GM12892 (cell line): ENCODE data around the gene RHOH.
"Not testable (repeated sequence)": the region's sequence is repeated elsewhere in the genome, so short reads cannot be mapped to it uniquely, and the experiment has no call there.

Source experiments
- DNase-seq: peaks from one replicate; pipeline ENCODE4 v3.0.0; 2011; ENCODE audit not compliant: insufficient read length
- FAIRE-seq: peaks from 2 replicates; lab custom pipeline; 2011; peaks lifted over from hg19 to GRCh38; lab: Jason Lieb, UNC
- POLR2A ChIP-seq: IDR thresholded peaks from 2 replicates; pipeline ENCODE4 v1.6.1; 2011; ENCODE audit warnings: low read depth, low read length, control low read depth
- POLR2AphosphoS5 ChIP-seq: IDR thresholded peaks from 2 replicates; pipeline ENCODE4 v1.6.1; 2011; ENCODE audit warnings: low read depth, low read length, control low read depth
- TAF1 ChIP-seq: IDR thresholded peaks from 2 replicates; pipeline ENCODE4 v1.6.1; 2011; ENCODE audit warnings: low read depth, mild to moderate bottlenecking, control low read depth, low read length, borderline replicate concordance

Gene RHOH

GRCh38 chr4:40280586-40280985, 83.8 kb downstream of the RHOH start:
- no peak for FAIRE-seq
- DNase-seq = no peak
- TF ChIP-seq POLR2AphosphoS5 (no peak), TAF1 (no peak)

GRCh38 chr4:40281099-40281498, 84.3 kb downstream of the RHOH start:
- FAIRE-seq = no peak

GRCh38 chr4:40281913-40282312, 85.1 kb downstream of the RHOH start:
- FAIRE-seq (no peak), DNase-seq (no peak)
- TF ChIP-seq POLR2A (no peak), TAF1 (no peak), POLR2AphosphoS5 (no peak)

More at GRCh38 chr4:40281099-40281498, 84.3 kb downstream of the RHOH start:
- no peak for TF ChIP-seq POLR2A
- TF ChIP-seq TAF1 = no peak
- TF ChIP-seq POLR2AphosphoS5 = no peak
- DNase-seq = no peak

- DNase-seq, FAIRE-seq: not testable (repeated sequence)
These were observed 86.0 kb downstream of the RHOH start for GRCh38 chr4:40282857-40283256.

GRCh38 chr4:40283413-40283812, 86.6 kb downstream of the RHOH start:
- no peak for DNase-seq
- no peak for FAIRE-seq

GRCh38 chr4:40283968-40284367, 87.1 kb downstream of the RHOH start:
- FAIRE-seq (no peak), DNase-seq (no peak)
- TF ChIP-seq TAF1 (no peak), POLR2A (no peak), POLR2AphosphoS5 (no peak)

More at GRCh38 chr4:40283413-40283812, 86.6 kb downstream of the RHOH start:
- TF ChIP-seq POLR2AphosphoS5 = no peak
- no peak for TF ChIP-seq TAF1
- no peak for TF ChIP-seq POLR2A

GRCh38 chr4:40285692-40286091, 88.9 kb downstream of the RHOH start:
- TF ChIP-seq POLR2A = no peak
- TF ChIP-seq TAF1 = no peak
- TF ChIP-seq POLR2AphosphoS5 = no peak
- DNase-seq (no peak), FAIRE-seq (no peak)

GRCh38 chr4:40288566-40288965, 91.7 kb downstream of the RHOH start:
- FAIRE-seq (no peak), DNase-seq (no peak)
- no peak for TF ChIP-seq POLR2A
- TF ChIP-seq TAF1 = no peak
- TF ChIP-seq POLR2AphosphoS5 = no peak

- DNase-seq (no peak), FAIRE-seq (peak; percentile 48)
- TF ChIP-seq TAF1 (no peak), POLR2A (no peak), POLR2AphosphoS5 (no peak)
These were observed 92.7 kb downstream of the RHOH start for GRCh38 chr4:40289366-40290188.

GRCh38 chr4:40290611-40291186, 93.9 kb downstream of the RHOH start:
- FAIRE-seq, DNase-seq: not testable (repeated sequence)

- DNase-seq = no peak
- no peak for FAIRE-seq
- no peak for TF ChIP-seq POLR2A
These were observed 95.5 kb downstream of the RHOH start for GRCh38 chr4:40292313-40292759.

GRCh38 chr4:40294339-40294738, 97.5 kb downstream of the RHOH start:
- TF ChIP-seq POLR2AphosphoS5 (no peak), POLR2A (no peak), TAF1 (no peak)
- no peak for FAIRE-seq
- no peak for DNase-seq

- FAIRE-seq = peak; percentile 21
These were observed 98.2 kb downstream of the RHOH start for GRCh38 chr4:40295030-40295429.

More at GRCh38 chr4:40295030-40295429, 98.2 kb downstream of the RHOH start:
- DNase-seq = not testable (repeated sequence)
